Activated T-cell treated with anti-CD3 and anti-CD28 coated beads, Interleukin-2, amount 50 U/mL, for 72 hours (primary cell): Measurements from ENCODE around the gene DLX1. TPM values are rescaled to one million over a fixed set of nuclear protein-coding genes. Genes with fewer than 3 reads are reported as not detected.

Experiments used
- ATAC-seq, 2 donors: fragments of 150-1000 bp; cut with Tn5 transposase; replicated peaks in 1 of 2; 2 replicates each; pipeline ENCODE4 v1.10.0; 2021; ENCODE audit warnings: moderate library complexity in 2 of 2, mild to moderate bottlenecking in 1 of 2
- DNase-seq, 2 donors: peaks; one replicate each; pipeline ENCODE4 v3.0.0; 2021 to 2022; ENCODE audit warnings: mixed read lengths in 1 of 2
- H3K27ac Mint-ChIP-seq: one replicate; pipeline ENCODE4 v1.8.0; 2022; ENCODE audit warnings: mild to moderate bottlenecking, moderate library complexity, mixed read lengths
- H3K27me3 Mint-ChIP-seq: one replicate; pipeline ENCODE4 v1.8.0; 2022; ENCODE audit warnings: low read depth, mixed read lengths
- H3K36me3 Mint-ChIP-seq, 2 donors: one replicate each; pipeline ENCODE4 v1.8.0; 2022; ENCODE audit warnings: mixed read lengths in 2 of 2, mild to moderate bottlenecking in 1 of 2; ENCODE audit not compliant: insufficient read depth in 2 of 2
- H3K4me1 Mint-ChIP-seq: one replicate; pipeline ENCODE4 v1.8.0; 2022; ENCODE audit warnings: low read depth, mixed read lengths
- H3K4me3 Mint-ChIP-seq, 2 donors: one replicate each; pipeline ENCODE4 v1.8.0; 2022; ENCODE audit warnings: mild to moderate bottlenecking in 2 of 2, mixed read lengths in 2 of 2, moderate library complexity in 2 of 2
- H3K9me3 Mint-ChIP-seq, 2 donors: one replicate each; pipeline ENCODE4 v1.8.0; 2022; ENCODE audit warnings: mixed read lengths in 2 of 2
- total RNA-seq, 2 donors: library from RNA; stranded (reverse); gene quantifications; one replicate each; pipeline ENCODE4 v1.2.3, GENCODE V29; 2022

DLX1 gene
- total RNA-seq, 2 donors from 2014 or later, result 0.24 TPM; not detected in 1

DNA sequence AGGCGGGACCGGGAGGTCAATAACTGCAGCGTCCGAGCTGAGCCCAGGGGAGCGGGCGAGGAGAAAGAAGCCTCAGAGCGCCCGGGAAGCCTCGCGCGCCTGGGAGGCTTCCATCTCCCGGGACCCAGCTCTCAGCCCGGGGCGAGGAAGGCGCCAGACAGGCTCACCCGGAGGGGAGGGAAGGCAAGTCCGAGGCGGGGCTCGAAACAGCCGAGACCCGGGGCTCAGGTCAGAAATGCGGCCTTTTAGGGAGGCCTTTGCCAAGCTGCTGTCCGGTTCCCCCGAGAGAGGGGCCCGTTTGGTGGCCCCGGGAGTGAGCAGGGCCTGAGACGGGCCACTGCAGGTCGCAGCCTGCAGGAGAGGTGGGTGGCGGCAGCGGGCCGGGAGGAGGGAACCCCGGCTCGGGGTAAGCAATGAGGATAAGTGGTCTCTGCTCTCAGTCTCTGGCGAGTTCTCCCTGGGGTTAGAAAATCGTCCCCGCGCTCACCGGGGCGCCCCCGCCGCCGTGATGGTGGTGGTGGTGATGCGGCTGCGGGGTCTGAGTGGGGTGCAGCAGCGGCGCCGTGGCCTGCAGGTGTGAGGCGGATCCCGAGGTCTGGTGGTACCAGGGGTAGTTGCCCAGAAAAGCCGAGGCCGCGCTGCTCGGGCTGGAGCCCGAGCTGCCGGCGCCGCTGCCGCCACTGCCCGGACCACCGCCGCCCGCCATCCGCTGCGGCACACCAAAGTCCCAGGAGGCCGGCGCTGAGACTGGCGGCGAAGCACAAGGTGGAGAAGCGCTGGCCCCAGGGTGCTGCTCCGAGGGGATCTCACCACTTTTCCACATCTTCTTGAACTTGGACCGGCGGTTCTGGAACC, 15.0 kb downstream of the DLX1 start:
- H3K4me1 Mint-ChIP-seq, result peaks cover 78% of the 10 kb centered on the region
- DNase-seq (no peak), ATAC-seq (no peak)
- no peak overlapping the region for H3K27ac Mint-ChIP-seq
- H3K4me3 Mint-ChIP-seq, result peak overlapping the region; percentile 64 to 85
- no peaks in the 10 kb centered on the region for H3K9me3 Mint-ChIP-seq
- H3K27me3 Mint-ChIP-seq, result peaks cover 79% of the 10 kb centered on the region
- peaks cover 2 to 5% of the 10 kb centered on the region in 2 donors for H3K36me3 Mint-ChIP-seq

DNA sequence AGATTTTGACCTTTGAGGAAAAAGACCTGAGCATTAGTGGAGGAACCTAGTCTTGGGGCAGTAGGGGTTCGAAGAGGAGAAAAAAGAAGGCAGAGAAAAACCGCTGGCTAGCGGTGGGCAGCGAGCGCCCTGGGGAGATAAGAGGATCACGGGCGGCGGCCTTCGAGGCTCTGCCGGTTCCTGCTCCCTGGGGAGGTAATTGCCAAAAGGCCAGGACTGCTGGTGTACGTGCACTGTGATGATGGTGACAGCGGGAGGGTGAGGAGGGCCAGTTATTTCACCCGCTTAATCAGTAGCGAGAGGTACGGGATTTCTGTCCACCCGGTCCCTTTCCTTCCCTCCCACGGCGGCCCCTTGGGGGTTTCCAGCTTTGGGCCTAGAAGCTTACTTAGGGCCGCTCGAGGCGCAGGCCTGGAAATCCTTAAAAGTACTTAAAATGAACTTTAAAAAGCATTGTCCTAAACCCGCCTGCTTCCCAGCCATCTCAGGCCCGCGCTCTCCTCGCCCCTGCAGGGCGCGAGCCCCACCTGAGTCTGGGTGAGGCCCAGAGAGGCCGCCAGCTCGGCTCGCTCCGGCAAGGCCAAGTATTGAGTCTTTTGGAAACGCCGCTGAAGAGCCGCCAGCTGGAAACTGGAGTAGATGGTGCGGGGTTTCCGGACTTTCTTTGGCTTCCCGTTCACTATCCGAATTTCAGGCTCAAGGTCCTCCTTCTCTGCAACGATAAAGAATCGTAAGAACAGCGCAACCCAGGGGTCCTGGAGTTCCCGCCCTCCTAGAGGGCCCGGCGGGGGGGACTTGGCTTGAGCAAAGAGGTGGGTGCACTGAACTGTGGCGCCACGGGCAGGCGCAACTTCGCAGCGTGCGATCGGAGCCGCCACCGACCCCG, 15.9 kb downstream of the DLX1 start:
- H3K9me3 Mint-ChIP-seq, result no peaks in the 10 kb centered on the region

DNA sequence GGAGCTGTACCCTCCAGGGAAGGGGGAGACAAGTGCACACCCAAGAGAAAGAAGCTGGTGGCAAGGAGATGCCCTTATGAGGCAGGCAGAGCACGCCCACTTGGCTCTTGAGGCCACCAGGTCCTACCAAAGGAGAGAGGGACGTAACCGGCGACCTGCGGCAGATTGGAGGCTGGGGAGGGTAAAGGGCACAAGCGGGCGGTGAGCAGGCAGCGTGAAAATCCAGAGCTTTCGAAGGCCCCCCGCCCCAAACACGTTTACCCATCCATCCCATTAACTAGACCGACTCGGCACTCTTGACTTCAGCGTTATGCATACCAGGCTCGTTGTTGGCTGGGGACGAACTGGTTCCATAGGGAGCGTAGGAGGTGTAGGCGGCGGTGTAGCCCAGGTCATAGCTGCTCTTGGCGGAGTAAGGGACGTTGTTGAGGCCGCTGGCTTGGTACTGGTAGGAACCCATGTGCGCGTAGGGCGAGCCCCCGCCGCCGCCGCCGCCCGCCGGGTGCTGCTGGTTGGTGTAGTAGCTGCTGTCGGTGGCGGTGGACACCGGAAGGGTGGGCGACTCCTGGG, 16.6 kb downstream of the DLX1 start:
- Mint-ChIP-seq H3K27me3 (peaks cover 78% of the 10 kb centered on the region), H3K27ac (peak overlapping the region; percentile 17), H3K4me3 (peak overlapping the region; percentile 85 to 90), H3K9me3 (no peaks in the 10 kb centered on the region), H3K4me1 (peaks cover 69% of the 10 kb centered on the region), H3K36me3 (peaks cover 2 to 5% of the 10 kb centered on the region in 2 donors)
- no peak for DNase-seq
- peak; percentile 20 to 23 for ATAC-seq

More for the DNA sequence above, 15.9 kb downstream of the DLX1 start:
- DNase-seq (no peak), ATAC-seq (no peak)
- Mint-ChIP-seq H3K27ac (peak overlapping the region; percentile 17), H3K27me3 (peaks cover 79% of the 10 kb centered on the region), H3K4me1 (peaks cover 76% of the 10 kb centered on the region), H3K36me3 (peaks cover 2 to 5% of the 10 kb centered on the region in 2 donors), H3K4me3 (peak overlapping the region; percentile 85 to 90)

- Mint-ChIP-seq H3K9me3 (no peaks in the 10 kb centered on the region), H3K27ac (peak within 1 kb of the TSS; percentile 75), H3K4me3 (peak within 1 kb of the TSS; percentile 85 to 90), H3K4me1 (peaks cover 67% of the 10 kb centered on the region), H3K27me3 (peaks cover 78% of the 10 kb centered on the region), H3K36me3 (peaks cover 3 to 5% of the 10 kb centered on the region in 2 donors)
- DNase-seq (peak; percentile 74 to 78), ATAC-seq (peak; percentile 63 to 64)
Measured at GRCh38 chr2:172102391-172103359, 17.4 kb downstream of the DLX1 start, which contains the start of gene DLX2. Gene DLX2, minus strand, starts transcription at chr2:172102900. Its CDS starts 362 bp downstream, at chr2:172102538.

DNA sequence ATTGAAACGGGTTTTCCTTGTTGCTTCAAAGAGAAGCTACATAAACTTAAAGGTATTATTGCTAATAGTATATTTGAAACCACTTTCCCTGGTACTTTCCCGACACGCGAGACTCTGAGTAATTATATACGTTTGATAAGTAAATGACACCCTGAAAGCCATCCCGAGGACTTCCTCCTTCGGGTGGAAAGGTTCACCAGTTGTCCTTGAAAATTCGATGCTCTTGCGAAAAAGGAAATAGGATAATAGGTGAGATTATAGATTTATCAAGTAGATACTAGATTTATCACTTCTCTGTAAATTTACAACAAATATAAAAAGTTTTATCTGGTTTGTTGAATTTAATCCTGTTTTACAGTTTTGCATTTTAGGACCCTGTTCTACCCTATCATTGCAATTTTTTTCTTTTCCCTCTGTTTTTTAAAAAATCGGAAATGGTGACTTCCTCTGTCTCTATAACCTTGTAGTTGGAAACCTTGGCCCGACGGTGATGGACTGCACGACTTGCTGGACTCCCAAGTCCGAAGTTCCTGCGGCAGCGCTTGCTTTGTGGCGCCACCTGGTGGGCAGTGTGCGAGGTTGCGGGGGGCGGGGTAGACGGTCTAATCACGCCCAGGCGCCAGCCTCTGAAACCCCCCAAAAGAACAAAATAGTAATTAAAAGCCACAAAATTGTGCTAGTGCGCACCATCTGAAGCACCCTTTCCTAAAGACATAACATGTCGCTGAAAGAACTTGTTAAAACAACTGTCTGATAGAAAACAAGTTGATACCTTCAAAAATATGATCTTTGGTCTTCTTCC, 18.4 kb downstream of the DLX1 start:
- Mint-ChIP-seq H3K27ac (peak overlapping the region; percentile 75), H3K27me3 (peaks cover 79% of the 10 kb centered on the region), H3K4me1 (peaks cover 68% of the 10 kb centered on the region), H3K9me3 (no peaks in the 10 kb centered on the region), H3K4me3 (peak overlapping the region; percentile 85 to 90), H3K36me3 (peaks cover 3 to 4% of the 10 kb centered on the region in 2 donors)
- peak; percentile 80 to 89 for DNase-seq
- peak; percentile 17 to 30 for ATAC-seq

GRCh38 chr2:172105471-172106107, 20.3 kb downstream of the DLX1 start:
- no peak for DNase-seq
- H3K4me1 Mint-ChIP-seq, result peaks cover 60% of the 10 kb centered on the region

DNA sequence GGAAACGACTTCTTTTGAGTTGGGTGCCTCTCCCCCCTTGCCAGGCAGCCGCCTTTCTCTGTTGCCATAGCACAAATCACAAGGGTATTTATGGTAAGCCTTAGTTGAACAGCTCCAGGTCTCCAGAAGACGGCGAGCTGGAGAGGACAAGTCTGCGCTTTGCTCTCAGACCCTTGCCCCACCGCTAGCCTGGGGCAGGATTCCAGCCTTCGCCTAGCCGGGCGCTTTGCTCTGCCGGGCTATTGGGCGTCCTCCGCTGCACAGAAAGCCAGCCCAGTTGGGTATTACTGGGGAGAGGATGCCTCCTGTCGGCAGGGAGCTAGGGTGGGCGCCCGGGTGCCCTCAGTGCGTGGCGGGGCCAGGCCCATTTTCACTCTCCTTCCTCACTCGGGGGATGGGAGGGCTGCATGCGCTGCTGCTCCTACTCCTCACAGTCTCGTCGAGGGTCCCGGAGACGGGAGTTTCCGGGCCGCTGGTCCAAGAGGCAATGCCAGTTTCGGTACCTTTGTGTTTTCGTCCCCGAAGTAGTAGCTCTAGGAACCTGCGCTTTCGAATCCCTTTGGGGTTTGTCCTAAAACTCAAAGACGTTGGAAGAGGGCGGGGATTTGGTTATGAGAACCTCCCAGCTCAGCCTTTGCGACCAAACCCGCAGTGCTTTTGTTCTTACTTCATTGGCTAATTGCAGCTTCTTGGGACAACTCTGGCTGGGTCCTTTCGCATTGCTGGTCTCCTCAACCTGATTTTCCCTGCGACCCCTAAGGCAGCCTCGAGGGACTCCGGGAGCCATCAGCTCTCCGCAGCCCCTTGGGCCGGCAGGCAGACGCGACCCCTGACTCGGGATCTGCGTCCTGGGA, 21.0 kb downstream of the DLX1 start:
- peak; percentile 69 for DNase-seq
- Mint-ChIP-seq H3K27ac (no peak overlapping the region), H3K36me3 (peaks cover 2 to 4% of the 10 kb centered on the region in 2 donors), H3K9me3 (no peaks in the 10 kb centered on the region), H3K4me3 (peak overlapping the region; percentile 77 to 78), H3K4me1 (peaks cover 56% of the 10 kb centered on the region), H3K27me3 (peaks cover 83% of the 10 kb centered on the region)
- ATAC-seq, result peak; percentile 44 to 49

More at GRCh38 chr2:172105471-172106107, 20.3 kb downstream of the DLX1 start:
- peaks cover 90% of the 10 kb centered on the region for H3K27me3 Mint-ChIP-seq
- H3K27ac Mint-ChIP-seq, result no peak overlapping the region
- ATAC-seq, result no peak
- no peaks in the 10 kb centered on the region for H3K9me3 Mint-ChIP-seq
- peaks cover 2 to 4% of the 10 kb centered on the region in 2 donors for H3K36me3 Mint-ChIP-seq
- H3K4me3 Mint-ChIP-seq, result peak overlapping the region; percentile 77 to 78

DNA sequence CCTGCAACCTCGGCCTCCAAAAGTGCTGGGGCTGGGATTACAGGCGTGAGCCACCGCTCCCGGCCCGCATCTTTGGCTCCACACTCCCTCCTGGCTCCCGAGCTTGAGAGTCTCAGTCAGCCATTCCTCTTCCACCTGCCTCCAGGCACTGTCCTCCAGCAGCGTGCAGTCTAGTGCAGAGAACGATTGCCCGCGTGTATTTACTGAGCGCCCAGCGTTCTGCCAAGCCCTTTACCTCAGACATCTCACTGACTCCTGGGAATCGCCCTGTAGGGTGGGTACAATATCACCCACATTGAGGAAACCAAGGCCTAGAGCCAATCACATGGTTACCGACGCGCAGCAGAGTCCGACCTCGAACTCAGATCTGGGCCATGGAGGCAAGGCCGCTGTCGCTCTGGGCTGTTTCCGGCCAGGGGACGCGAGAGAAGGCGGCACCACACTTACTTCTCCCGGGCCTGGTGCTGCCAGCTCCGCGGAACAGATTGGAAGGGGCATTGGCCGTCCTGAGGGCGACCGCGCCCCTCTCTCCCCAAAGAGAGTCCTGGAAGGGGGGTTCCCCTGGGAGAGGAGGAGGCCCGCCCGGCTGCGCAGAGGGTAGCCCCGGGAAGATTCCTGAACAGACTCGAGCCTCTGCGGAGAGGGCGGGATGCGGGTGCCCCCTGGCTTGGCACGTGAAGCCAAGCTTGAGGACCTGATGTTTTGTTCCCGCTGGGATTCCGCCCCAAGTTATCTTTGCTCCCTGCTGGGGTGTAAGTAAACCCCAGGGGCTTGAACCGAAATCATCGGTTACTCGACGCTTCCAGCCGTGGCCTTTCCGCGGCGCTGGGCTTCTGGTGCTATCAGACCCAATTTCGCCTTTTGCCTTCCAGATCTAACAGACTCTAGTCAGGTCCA, 22.6 kb downstream of the DLX1 start:
- peak in 1 of 2 donors; percentile 16 for DNase-seq

GRCh38 chr2:172108587-172108930, 23.3 kb downstream of the DLX1 start:
- peak overlapping the region; percentile 49 to 66 for H3K4me3 Mint-ChIP-seq

More for the DNA sequence above, 22.6 kb downstream of the DLX1 start:
- peak overlapping the region; percentile 52 to 66 for H3K4me3 Mint-ChIP-seq
- peaks cover 0 to 4% of the 10 kb centered on the region in 2 donors for H3K36me3 Mint-ChIP-seq
- ATAC-seq, result no peak
- peaks cover 43% of the 10 kb centered on the region for H3K4me1 Mint-ChIP-seq
- peaks cover 81% of the 10 kb centered on the region for H3K27me3 Mint-ChIP-seq
- H3K9me3 Mint-ChIP-seq, result no peaks in the 10 kb centered on the region
- no peak overlapping the region for H3K27ac Mint-ChIP-seq

More at GRCh38 chr2:172108587-172108930, 23.3 kb downstream of the DLX1 start:
- ATAC-seq (no peak), DNase-seq (no peak)
- no peaks in the 10 kb centered on the region for H3K9me3 Mint-ChIP-seq
- peaks cover 37% of the 10 kb centered on the region for H3K4me1 Mint-ChIP-seq
- no peak overlapping the region for H3K27ac Mint-ChIP-seq
- peaks cover 0 to 4% of the 10 kb centered on the region in 2 donors for H3K36me3 Mint-ChIP-seq
- peaks cover 81% of the 10 kb centered on the region for H3K27me3 Mint-ChIP-seq
